Metanephros (tissue), 2 donors: Measurements from ENCODE around the gene KLK15. TPM values are rescaled to one million over a fixed set of nuclear protein-coding genes. Genes with fewer than 3 reads are reported as not detected.

Experiments used
- small RNA-seq: library from RNA; depleted of rRNA; stranded (forward); fragments of <200 nt; gene quantifications from one replicate; pipeline ENCODE3, GENCODE V24; 2014; ENCODE audit warnings: low replicate concordance
- total RNA-seq: library from RNA; depleted of rRNA; stranded (reverse); fragments of >200 nt; gene quantifications from one replicate; pipeline ENCODE4 v1.2.3, GENCODE V29; 2014

The KLK15 gene, protein sequence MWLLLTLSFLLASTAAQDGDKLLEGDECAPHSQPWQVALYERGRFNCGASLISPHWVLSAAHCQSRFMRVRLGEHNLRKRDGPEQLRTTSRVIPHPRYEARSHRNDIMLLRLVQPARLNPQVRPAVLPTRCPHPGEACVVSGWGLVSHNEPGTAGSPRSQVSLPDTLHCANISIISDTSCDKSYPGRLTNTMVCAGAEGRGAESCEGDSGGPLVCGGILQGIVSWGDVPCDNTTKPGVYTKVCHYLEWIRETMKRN
- total RNA-seq, result not detected

DNA sequence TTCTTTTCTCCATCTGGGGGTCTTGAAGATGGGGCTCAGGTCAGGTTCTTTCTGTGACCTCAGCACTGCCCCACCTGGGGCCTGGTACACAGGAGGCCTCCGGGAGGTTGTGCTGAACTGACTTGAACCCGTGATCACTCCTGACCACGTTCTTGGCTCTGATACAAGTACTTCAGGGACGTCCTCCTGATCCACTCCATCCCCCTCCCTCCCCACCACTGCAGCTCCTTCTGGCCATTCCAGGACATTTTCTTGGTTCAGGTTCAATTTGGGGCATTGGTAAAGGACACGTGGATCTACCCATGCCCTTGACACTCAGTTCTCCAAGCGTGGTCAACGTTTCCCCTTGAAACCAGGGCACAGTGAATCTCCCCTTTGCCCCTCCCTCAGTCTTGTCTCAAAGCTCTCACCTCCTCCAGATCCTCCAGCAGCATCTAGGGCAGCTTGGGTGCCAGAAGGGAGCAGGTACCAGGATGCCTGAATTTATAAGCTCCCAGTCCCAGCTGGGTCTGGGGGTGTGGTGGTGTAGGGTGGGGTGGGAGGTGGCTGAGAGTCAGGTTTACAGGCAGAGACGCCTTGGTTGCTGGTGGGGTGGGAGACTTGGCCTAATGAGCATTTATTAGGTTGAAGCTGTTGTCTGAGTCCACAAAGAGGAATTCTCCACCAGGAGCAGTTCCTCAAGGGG lies at the start of gene KLK15:
Gene KLK15, minus strand, starts transcription at position 458 of the 685 bp plus-strand sequence. CDS start 2,082 bp downstream, outside the sequence.

DNA sequence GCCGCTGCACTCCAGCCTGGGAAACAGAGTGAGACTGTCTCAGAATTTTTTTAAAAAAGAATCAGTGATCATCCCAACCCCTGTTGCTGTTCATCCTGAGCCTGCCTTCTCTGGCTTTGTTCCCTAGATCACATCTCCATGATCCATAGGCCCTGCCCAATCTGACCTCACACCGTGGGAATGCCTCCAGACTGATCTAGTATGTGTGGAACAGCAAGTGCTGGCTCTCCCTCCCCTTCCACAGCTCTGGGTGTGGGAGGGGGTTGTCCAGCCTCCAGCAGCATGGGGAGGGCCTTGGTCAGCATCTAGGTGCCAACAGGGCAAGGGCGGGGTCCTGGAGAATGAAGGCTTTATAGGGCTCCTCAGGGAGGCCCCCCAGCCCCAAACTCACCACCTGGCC lies 39.7 kb upstream of the KLK15 start, which contains the start of gene KLK2:
Gene KLK2, plus strand, starts transcription at position 384 of the 400 bp plus-strand sequence. CDS start 35 bp downstream, outside the sequence.

DNA sequence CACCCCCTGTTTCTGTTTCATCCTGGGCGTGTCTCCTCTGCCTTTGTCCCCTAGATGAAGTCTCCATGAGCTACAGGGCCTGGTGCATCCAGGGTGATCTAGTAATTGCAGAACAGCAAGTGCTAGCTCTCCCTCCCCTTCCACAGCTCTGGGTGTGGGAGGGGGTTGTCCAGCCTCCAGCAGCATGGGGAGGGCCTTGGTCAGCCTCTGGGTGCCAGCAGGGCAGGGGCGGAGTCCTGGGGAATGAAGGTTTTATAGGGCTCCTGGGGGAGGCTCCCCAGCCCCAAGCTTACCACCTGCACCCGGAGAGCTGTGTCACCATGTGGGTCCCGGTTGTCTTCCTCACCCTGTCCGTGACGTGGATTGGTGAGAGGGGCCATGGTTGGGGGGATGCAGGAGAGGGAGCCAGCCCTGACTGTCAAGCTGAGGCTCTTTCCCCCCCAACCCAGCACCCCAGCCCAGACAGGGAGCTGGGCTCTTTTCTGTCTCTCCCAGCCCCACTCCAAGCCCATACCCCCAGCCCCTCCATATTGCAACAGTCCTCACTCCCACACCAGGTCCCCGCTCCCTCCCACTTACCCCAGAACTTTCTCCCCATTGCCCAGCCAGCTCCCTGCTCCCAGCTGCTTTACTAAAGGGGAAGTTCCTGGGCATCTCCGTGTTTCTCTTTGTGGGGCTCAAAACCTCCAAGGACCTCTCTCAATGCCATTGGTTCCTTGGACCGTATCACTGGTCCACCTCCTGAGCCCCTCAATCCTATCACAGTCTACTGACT lies 21.4 kb upstream of the KLK15 start, which contains the start of gene KLK3:
Gene KLK3, plus strand, starts transcription at position 280 of the 775 bp plus-strand sequence. Its CDS starts 41 bp downstream, at position 321.

DNA sequence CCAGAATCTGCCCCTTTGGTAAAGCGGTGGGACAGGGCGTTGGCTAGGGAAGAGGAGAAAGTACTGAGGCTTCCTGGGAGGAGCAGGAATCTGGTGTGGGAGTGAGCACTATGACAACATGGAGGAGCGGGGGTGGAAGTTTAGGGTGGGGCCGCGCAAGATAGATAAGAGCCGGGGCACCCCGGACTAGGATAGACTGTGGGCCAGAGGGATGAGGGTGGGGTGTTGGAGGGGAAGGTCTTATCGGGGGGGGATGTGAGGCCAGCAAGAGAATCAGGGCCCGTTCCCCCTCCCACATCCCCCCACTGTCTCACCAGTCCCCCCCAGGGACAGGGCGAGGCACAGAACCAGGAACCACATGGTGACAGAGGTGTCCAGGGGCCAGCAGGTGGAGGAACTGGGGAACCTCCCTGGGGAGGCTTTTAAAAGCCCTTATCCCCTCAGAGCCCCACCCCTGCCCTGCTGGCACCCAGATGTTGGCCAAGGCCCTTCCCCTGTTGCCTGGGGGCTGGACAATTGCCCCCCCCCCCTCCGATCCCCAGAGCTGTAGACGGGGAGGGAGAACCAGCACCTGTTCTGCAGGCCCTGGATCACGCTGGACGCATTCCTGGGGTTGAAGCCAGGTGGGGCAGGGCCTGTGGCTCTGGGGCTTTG lies 9.9 kb downstream of the KLK15 start, which contains the start of gene KLK1:
Gene KLK1, minus strand, starts transcription at position 399 of the 654 bp plus-strand sequence. Its CDS starts 39 bp downstream, at position 360.

DNA sequence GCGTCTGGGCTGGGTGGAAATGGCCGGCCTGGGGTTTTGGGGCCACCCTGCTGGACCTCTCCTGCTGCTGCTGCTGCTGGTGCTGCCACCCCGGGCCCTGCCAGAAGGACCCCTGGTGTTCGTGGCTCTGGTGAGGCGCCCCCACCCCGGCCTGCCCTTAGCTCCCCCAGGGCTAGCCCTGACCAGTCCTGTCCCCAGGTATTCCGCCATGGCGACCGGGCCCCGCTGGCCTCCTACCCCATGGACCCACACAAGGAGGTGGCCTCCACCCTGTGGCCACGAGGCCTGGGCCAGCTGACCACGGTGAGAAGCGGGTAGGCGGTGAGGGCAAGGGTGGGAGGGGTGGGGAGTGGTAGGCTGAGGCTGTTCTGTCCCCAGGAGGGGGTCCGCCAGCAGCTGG lies 43.0 kb downstream of the KLK15 start, which contains the start of gene ACP4:
Gene ACP4, plus strand, starts transcription at position 20 of the 400 bp plus-strand sequence. Its CDS starts 0 bp downstream, at position 20.

Small RNA genes within 50 kb of the gene (small RNA-seq; reads per million reads assigned to genes)
- gene SNORD88A, result 178 reads per million, percentile 98 among the genes with 10 or more reads in this experiment
- gene SNORD88B, result not detected
- not detected for gene SNORD88C

Other genes starting within 250 kb of the KLK15 start
- gene SYT3, start 193.7 kb downstream of the KLK15 start, total RNA-seq, result 0.76 TPM
- 6.2 TPM for gene C19orf81, start 184.1 kb downstream of the KLK15 start, total RNA-seq
- 10.2 TPM for gene SHANK1, start 113.8 kb downstream of the KLK15 start, total RNA-seq
- 61.6 TPM for gene CLEC11A, start 110.2 kb downstream of the KLK15 start, total RNA-seq
- gene GPR32, start 63.1 kb downstream of the KLK15 start, total RNA-seq, result not detected
- not detected for gene ACP4, start 43.2 kb downstream of the KLK15 start, total RNA-seq
- 0.35 TPM for gene KLK1, start 9.8 kb downstream of the KLK15 start, total RNA-seq
- not detected for gene KLK3, start 21.3 kb upstream of the KLK15 start, total RNA-seq
- gene KLK2, start 39.9 kb upstream of the KLK15 start, total RNA-seq, result not detected
- gene KLK4, start 77.8 kb upstream of the KLK15 start, total RNA-seq, result not detected
- gene KLK5, start 119.5 kb upstream of the KLK15 start, total RNA-seq, result 0.93 TPM
- gene KLK6, start 136.0 kb upstream of the KLK15 start, total RNA-seq, result 6.7 TPM
- gene KLK7, start 150.3 kb upstream of the KLK15 start, total RNA-seq, result 2.9 TPM
- 3.3 TPM for gene KLK8, start 168.0 kb upstream of the KLK15 start, total RNA-seq
- 0.76 TPM for gene KLK10, start 186.1 kb upstream of the KLK15 start, total RNA-seq
- gene KLK11, start 193.0 kb upstream of the KLK15 start, total RNA-seq, result not detected
- not detected for gene KLK12, start 201.4 kb upstream of the KLK15 start, total RNA-seq
- gene KLK13, start 231.5 kb upstream of the KLK15 start, total RNA-seq, result 0.35 TPM
- gene KLK14, start 249.3 kb upstream of the KLK15 start, total RNA-seq, result 0.18 TPM